ENCODE measurements around the gene ZNF532.

GRCh38 chr18:58947136-58947732, 82.6 kb downstream of the ZNF532 start:
- TF ChIP-seq ASH2L (IDR thresholded peaks at IDR 0.05; ENCODE audit: insufficient read length, low read depth, low read length), result no peak
- TF ChIP-seq, protein P1, sequence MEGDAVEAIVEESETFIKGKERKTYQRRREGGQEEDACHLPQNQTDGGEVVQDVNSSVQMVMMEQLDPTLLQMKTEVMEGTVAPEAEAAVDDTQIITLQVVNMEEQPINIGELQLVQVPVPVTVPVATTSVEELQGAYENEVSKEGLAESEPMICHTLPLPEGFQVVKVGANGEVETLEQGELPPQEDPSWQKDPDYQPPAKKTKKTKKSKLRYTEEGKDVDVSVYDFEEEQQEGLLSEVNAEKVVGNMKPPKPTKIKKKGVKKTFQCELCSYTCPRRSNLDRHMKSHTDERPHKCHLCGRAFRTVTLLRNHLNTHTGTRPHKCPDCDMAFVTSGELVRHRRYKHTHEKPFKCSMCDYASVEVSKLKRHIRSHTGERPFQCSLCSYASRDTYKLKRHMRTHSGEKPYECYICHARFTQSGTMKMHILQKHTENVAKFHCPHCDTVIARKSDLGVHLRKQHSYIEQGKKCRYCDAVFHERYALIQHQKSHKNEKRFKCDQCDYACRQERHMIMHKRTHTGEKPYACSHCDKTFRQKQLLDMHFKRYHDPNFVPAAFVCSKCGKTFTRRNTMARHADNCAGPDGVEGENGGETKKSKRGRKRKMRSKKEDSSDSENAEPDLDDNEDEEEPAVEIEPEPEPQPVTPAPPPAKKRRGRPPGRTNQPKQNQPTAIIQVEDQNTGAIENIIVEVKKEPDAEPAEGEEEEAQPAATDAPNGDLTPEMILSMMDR (CRISPR knock-in tag; IDR thresholded peaks at IDR 0.05), result no peak
- no peak for TF ChIP-seq ZKSCAN8 (CRISPR knock-in tag; IDR thresholded peaks at IDR 0.05; ENCODE audit: borderline replicate concordance)
- TF ChIP-seq CREB3 (CRISPR knock-in tag; IDR thresholded peaks at IDR 0.05), result no peak
- no peak for TF ChIP-seq TOE1 (CRISPR knock-in tag; IDR thresholded peaks at IDR 0.05)
- no peak for TF ChIP-seq MEF2D (CRISPR knock-in tag; IDR thresholded peaks at IDR 0.05)
- no peak for TF ChIP-seq TCF12 (IDR thresholded peaks at IDR 0.05)
- no peak for TF ChIP-seq TCF12 (CRISPR knock-in tag; IDR thresholded peaks at IDR 0.05)
- no peak for TF ChIP-seq RXRB (CRISPR knock-in tag; IDR thresholded peaks at IDR 0.05; ENCODE audit: borderline replicate concordance)
- TF ChIP-seq, protein P2, sequence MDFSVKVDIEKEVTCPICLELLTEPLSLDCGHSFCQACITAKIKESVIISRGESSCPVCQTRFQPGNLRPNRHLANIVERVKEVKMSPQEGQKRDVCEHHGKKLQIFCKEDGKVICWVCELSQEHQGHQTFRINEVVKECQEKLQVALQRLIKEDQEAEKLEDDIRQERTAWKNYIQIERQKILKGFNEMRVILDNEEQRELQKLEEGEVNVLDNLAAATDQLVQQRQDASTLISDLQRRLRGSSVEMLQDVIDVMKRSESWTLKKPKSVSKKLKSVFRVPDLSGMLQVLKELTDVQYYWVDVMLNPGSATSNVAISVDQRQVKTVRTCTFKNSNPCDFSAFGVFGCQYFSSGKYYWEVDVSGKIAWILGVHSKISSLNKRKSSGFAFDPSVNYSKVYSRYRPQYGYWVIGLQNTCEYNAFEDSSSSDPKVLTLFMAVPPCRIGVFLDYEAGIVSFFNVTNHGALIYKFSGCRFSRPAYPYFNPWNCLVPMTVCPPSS (IDR thresholded peaks at IDR 0.05), result no peak
